WTC11 (cell line): ENCODE data around the gene MYH10.
A peak's percentile ranks its signal among the peaks of the same experiment; 100 is the strongest.

Experiments
- ESRRA ChIP-seq: sonication (generic); formaldehyde crosslinking; IDR thresholded peaks from 2 replicates; pipeline ENCODE4 v1.8.1; 2022; ENCODE audit warnings: mild to moderate bottlenecking, missing genetic modification reagents, borderline replicate concordance
- NFE2L1 ChIP-seq: sonication (generic); formaldehyde crosslinking; IDR thresholded peaks from 2 replicates; pipeline ENCODE4 v1.8.1; 2023; ENCODE audit warnings: missing genetic modification reagents

DNA sequence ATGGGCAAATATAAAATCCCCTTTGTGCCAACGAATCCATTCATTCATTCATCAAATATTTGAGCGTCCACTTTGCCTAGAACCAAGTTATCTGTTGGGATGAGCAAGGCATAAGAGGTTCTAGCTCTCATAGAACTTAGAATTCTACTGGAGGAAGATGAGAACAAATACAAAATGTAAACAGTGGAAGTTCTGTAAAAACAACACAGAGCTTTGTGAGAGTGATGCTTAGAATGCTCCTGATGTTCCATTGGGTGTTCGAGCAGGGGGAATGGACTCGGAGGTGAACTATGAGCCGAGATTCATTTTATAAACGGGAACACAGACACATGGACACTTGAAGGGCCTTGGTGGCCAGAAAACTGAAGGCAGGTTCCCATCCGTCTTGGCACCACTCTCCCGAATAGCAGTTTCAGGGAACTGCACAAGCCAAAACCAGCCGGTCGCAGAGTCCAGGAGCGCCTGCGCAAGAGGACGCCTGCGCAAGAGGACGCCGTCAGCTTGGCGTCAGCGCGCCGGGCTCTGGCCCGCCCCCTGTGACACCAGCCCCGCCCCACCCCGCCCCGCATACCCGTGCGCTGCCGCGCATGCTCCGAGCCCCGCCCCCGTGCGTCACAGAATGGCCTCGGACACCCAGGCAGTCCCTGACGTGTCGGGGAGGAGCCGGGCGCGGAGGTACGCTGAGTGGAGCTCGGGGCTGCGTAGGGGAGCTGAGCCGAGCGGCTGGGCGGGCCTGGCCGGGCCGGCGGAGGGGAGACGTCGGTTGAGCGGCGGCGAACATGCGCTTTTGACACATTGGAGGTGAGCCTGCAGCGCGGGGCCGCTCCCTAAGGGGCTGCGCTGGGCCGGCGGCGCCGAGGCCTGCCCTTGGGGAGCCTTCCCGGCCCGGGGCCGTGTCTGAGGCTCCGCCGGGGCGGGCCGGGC lies 195.0 kb downstream of the MYH10 start, which contains the start of gene NDEL1:
- TF ChIP-seq NFE2L1 (CRISPR knock-in tag) = peak; percentile 75; the same call in 1 of the 2 replicates
- TF ChIP-seq ESRRA (CRISPR knock-in tag) = no peak
